ENCODE data around the gene HTRA1.

HTRA1 gene

GRCh38 chr10:122516734-122517133, 55.4 kb downstream of the HTRA1 start:
- DNase-seq (ENCODE audit: low read depth) = no peak

GRCh38 chr10:122519144-122519543, 57.8 kb downstream of the HTRA1 start:
- DNase-seq (ENCODE audit: low read depth) = no peak

GRCh38 chr10:122519873-122520272, 58.5 kb downstream of the HTRA1 start:
- no peak for DNase-seq (ENCODE audit: low read depth)

- no peak for DNase-seq (ENCODE audit: low read depth)
These were observed 59.7 kb downstream of the HTRA1 start for GRCh38 chr10:122521011-122521410.

GRCh38 chr10:122524811-122525210, 63.5 kb downstream of the HTRA1 start:
- no peak for DNase-seq (ENCODE audit: low read depth)

- DNase-seq (ENCODE audit: low read depth) = no peak
These were observed 64.4 kb downstream of the HTRA1 start for GRCh38 chr10:122525788-122526187.

GRCh38 chr10:122526892-122527291, 65.5 kb downstream of the HTRA1 start:
- DNase-seq (ENCODE audit: low read depth) = no peak

GRCh38 chr10:122530177-122530576, 68.8 kb downstream of the HTRA1 start:
- no peak for DNase-seq (ENCODE audit: low read depth)

GRCh38 chr10:122531261-122531660, 69.9 kb downstream of the HTRA1 start:
- DNase-seq (ENCODE audit: low read depth) = no peak

- DNase-seq (ENCODE audit: low read depth) = no peak
These were observed 70.6 kb downstream of the HTRA1 start for GRCh38 chr10:122531939-122532338.

- no peak for DNase-seq (ENCODE audit: low read depth)
These were observed 71.4 kb downstream of the HTRA1 start for GRCh38 chr10:122532601-122533296.

- no peak for DNase-seq (ENCODE audit: low read depth)
These were observed 76.2 kb downstream of the HTRA1 start for GRCh38 chr10:122537545-122537944.

- no peak for DNase-seq (ENCODE audit: low read depth)
These were observed 80.2 kb downstream of the HTRA1 start for GRCh38 chr10:122541541-122542002.

- DNase-seq (ENCODE audit: low read depth) = no peak
These were observed 82.5 kb downstream of the HTRA1 start for GRCh38 chr10:122543676-122544445.

GRCh38 chr10:122544493-122544892, 83.1 kb downstream of the HTRA1 start:
- no peak for DNase-seq (ENCODE audit: low read depth)

- DNase-seq (ENCODE audit: low read depth) = no peak
These were observed 84.9 kb downstream of the HTRA1 start for GRCh38 chr10:122546242-122546641.

- DNase-seq (ENCODE audit: low read depth) = no peak
These were observed 87.2 kb downstream of the HTRA1 start for GRCh38 chr10:122548407-122549085.

- DNase-seq (ENCODE audit: low read depth) = no peak
These were observed 88.3 kb downstream of the HTRA1 start for GRCh38 chr10:122549636-122550035.

GRCh38 chr10:122550427-122550826, 89.1 kb downstream of the HTRA1 start:
- DNase-seq (ENCODE audit: low read depth) = no peak

- DNase-seq (ENCODE audit: low read depth) = no peak
These were observed 89.6 kb downstream of the HTRA1 start for GRCh38 chr10:122550983-122551382.

GRCh38 chr10:122551450-122551849, 90.1 kb downstream of the HTRA1 start:
- DNase-seq (ENCODE audit: low read depth) = no peak

GRCh38 chr10:122553341-122553740, 92.0 kb downstream of the HTRA1 start:
- DNase-seq (ENCODE audit: low read depth) = no peak

Data from HS-27A (cell line).